Esophagus muscularis mucosa (tissue), 4 donors: ENCODE results near the gene CYTH3. TPM values are rescaled to one million over a fixed set of nuclear protein-coding genes. Genes with fewer than 3 reads are reported as not detected.

Source experiments
- DNase-seq: peaks from one replicate; pipeline ENCODE4 v3.0.0-alpha.2; 2017; ENCODE audit errors: extremely low spot score
- H3K27ac ChIP-seq, 4 donors: fragments of 200-600 bp; sonication (generic); replicated peaks in 1 of 4; 1 replicate in 3 of 4; 2 replicates in 1 of 4; pipeline ENCODE4 v1.5.1; 2016 to 2019; ENCODE audit warnings: mild to moderate bottlenecking in 1 of 4
- H3K27me3 ChIP-seq, 4 donors: fragments of 200-600 bp; sonication (generic); one replicate each; pipeline versions ENCODE4 v1.5.1 to v1.6.0; 2016 to 2019
- H3K36me3 ChIP-seq, 4 donors: fragments of 200-600 bp; sonication (generic); one replicate each; pipeline ENCODE4 v1.5.1; 2016 to 2019
- H3K4me1 ChIP-seq, 4 donors: fragments of 200-600 bp; sonication (generic); one replicate each; pipeline ENCODE4 v1.5.1; 2016 to 2019
- H3K4me3 ChIP-seq, 4 donors: fragments of 200-600 bp; sonication (generic); 1 replicate in 2 of 4; 2 replicates in 2 of 4; pipeline ENCODE4 v1.5.1; 2016 to 2019; ENCODE audit warnings: mild to moderate bottlenecking in 4 of 4, moderate library complexity in 1 of 4
- H3K9me3 ChIP-seq, 4 donors: fragments of 200-600 bp; sonication (generic); 1 replicate in 3 of 4; 2 replicates in 1 of 4; pipeline ENCODE4 v1.5.1; 2016 to 2019
- CTCF ChIP-seq, 3 experiments: fragments of 200-600 bp in 2 of 3; fragments of 450-650 bp in 1 of 3; sonication (generic) in 2 of 3; IDR thresholded peaks; one replicate each; pipeline ENCODE4 v1.5.1; 2017 to 2019; ENCODE audit warnings: antibody characterized with exemption in 3 of 3, mild to moderate bottlenecking in 2 of 3, moderate library complexity in 1 of 3
- EP300 ChIP-seq: sonication (generic); formaldehyde crosslinking; IDR thresholded peaks from one replicate; pipeline ENCODE4 v1.6.1; 2017; ENCODE audit warnings: antibody characterized with exemption
- POLR2A ChIP-seq: fragments of 450-650 bp; IDR thresholded peaks from one replicate; pipeline ENCODE4 v1.6.1; 2017; ENCODE audit warnings: antibody characterized with exemption, moderate library complexity, mild to moderate bottlenecking, low read depth
- POLR2AphosphoS5 ChIP-seq, 2 donors: sonication (generic); formaldehyde crosslinking; IDR thresholded peaks; one replicate each; pipeline ENCODE4 v1.6.1; 2017; ENCODE audit warnings: antibody characterized with exemption in 2 of 2
- WGBS: methylation state at CpG from one replicate; pipeline ENCODE4 v1.1.5; 2018; 5-methylcytosine and 5-hydroxymethylcytosine counted together
- intact Hi-C: fragments of 100-400 bp; cut with DNase I; formaldehyde crosslinking; loops from one replicate; pipeline ENCODE4 v1.15.1; 2023
- total RNA-seq, 4 donors: library from RNA; depleted of rRNA; stranded (reverse); fragments of >200 nt; gene quantifications; one replicate each; pipeline versions ENCODE4 v1.1.0 to v1.2.1, GENCODE V29; 2016

Gene CYTH3
- total RNA-seq, 4 donors from 2014 or later, result 32.0 to 64.6 (median 50.2) TPM

GRCh38 chr7:6271694-6272440 is 557 bp downstream of the CYTH3 start:
- Histone ChIP-seq H3K27ac (peak overlapping the region; percentile 83 to 91 (median 84)), H3K4me3 (peak overlapping the region; percentile 75 to 97 (median 88)), H3K9me3 (no peaks in the 10 kb centered on the region), H3K4me1 (peaks cover 29 to 47% (median 38%) of the 10 kb centered on the region in 4 donors), H3K36me3 (no peaks in the 10 kb centered on the region), H3K27me3 (no peaks in the 10 kb centered on the region)
- no peak for DNase-seq
- intact Hi-C loops, result loop anchor here (2.0 kb wide), 1 partner anchor 111 kb away; no protein-coding TSS in a partner anchor
- TF ChIP-seq CTCF (IDR thresholded peaks at IDR 0.05), result no peak
- no peak for TF ChIP-seq POLR2A
- TF ChIP-seq POLR2AphosphoS5 (IDR thresholded peaks at IDR 0.05), result no peak
- 1% methylated on average over 29 of the region's 74 CpGs for WGBS

- no peaks in the 10 kb centered on the region for H3K27me3 ChIP-seq
- H3K4me1 ChIP-seq, result peaks cover 30 to 49% (median 42%) of the 10 kb centered on the region in 4 donors
- DNase-seq, result no peak
- no peaks in the 10 kb centered on the region for H3K36me3 ChIP-seq
- H3K27ac ChIP-seq, result peak overlapping the region; percentile 83 to 91 (median 84)
- peak; percentile 26 to 53 for TF ChIP-seq POLR2AphosphoS5 (IDR thresholded peaks at IDR 0.05)
- no peak for TF ChIP-seq POLR2A
- peak; percentile 49 to 61 (median 59) for TF ChIP-seq CTCF (IDR thresholded peaks at IDR 0.05)
- intact Hi-C loops, result loop anchor here (2.0 kb wide), 1 partner anchor 110 kb away; no protein-coding TSS in a partner anchor
- H3K9me3 ChIP-seq, result no peaks in the 10 kb centered on the region
- 2% methylated on average over 16 of the region's 16 CpGs for WGBS
- peak overlapping the region; percentile 75 to 97 (median 88) for H3K4me3 ChIP-seq
Measured at GRCh38 chr7:6271060-6271658, 1.3 kb downstream of the CYTH3 start.

- no peaks in the 10 kb centered on the region for H3K36me3 ChIP-seq
- no peaks in the 10 kb centered on the region for H3K27me3 ChIP-seq
- no peaks in the 10 kb centered on the region for H3K9me3 ChIP-seq
- H3K4me3 ChIP-seq, result no peak overlapping the region
- H3K27ac ChIP-seq, result peak overlapping the region in 2 of 4 donors; percentile 10 to 39
- DNase-seq, result no peak
- intact Hi-C loops, result no loop called here
- H3K4me1 ChIP-seq, result peaks cover 36 to 49% (median 43%) of the 10 kb centered on the region in 4 donors
- 59% methylated on average over 4 of the region's 4 CpGs for WGBS
- TF ChIP-seq CTCF (IDR thresholded peaks at IDR 0.05) (no peak), EP300 (no peak), POLR2A (no peak), POLR2AphosphoS5 (IDR thresholded peaks at IDR 0.05) (no peak)
Measured at GRCh38 chr7:6269527-6269926, 2.9 kb downstream of the CYTH3 start.

- intact Hi-C loops, result no loop called here
- no peak for TF ChIP-seq EP300
- TF ChIP-seq CTCF (IDR thresholded peaks at IDR 0.05), result no peak
- TF ChIP-seq POLR2AphosphoS5 (IDR thresholded peaks at IDR 0.05), result no peak
- TF ChIP-seq POLR2A, result no peak
- Histone ChIP-seq H3K4me1 (peaks cover 36 to 53% (median 45%) of the 10 kb centered on the region in 4 donors), H3K36me3 (no peaks in the 10 kb centered on the region), H3K27me3 (no peaks in the 10 kb centered on the region), H3K4me3 (no peak overlapping the region), H3K9me3 (no peaks in the 10 kb centered on the region), H3K27ac (peak overlapping the region in 3 of 4 donors; percentile 4 to 39 (median 10))
- 82% methylated on average over 5 of the region's 5 CpGs for WGBS
- no peak for DNase-seq
Measured at GRCh38 chr7:6268907-6269306, 3.5 kb downstream of the CYTH3 start.
